ENCODE results near the gene MARS1. TPM values are rescaled to one million over a fixed set of nuclear protein-coding genes. Genes with fewer than 3 reads are reported as not detected.

MARS1 gene
- total RNA-seq, 1 donor from 2014 or later: 141 TPM

- Histone ChIP-seq H3K27me3 (peaks cover 42% of the 10 kb centered on the region), H3K4me1 (peaks cover 26% of the 10 kb centered on the region), H3K4me3 (peak overlapping the region; percentile 46), H3K36me3 (peaks cover 4% of the 10 kb centered on the region), H3K9me3 (no peaks in the 10 kb centered on the region), H3K27ac (no peak overlapping the region)
- ATAC-seq (peak; percentile 32), DNase-seq (peak; percentile 71)
- intact Hi-C loops (cut with DNase I): no loop called here
- TF ChIP-seq CTCF (IDR thresholded peaks at IDR 0.05): no peak
Measured at GRCh38 chr12:57475271-57476161, 12.4 kb upstream of the MARS1 start.

GRCh38 chr12:57476162-57476992 is 11.5 kb upstream of the MARS1 start:
- intact Hi-C loops (cut with DNase I): no loop called here
- ATAC-seq: peak; percentile 65

GRCh38 chr12:57476993-57477709 is 10.7 kb upstream of the MARS1 start:
- no peaks in the 10 kb centered on the region for H3K9me3 ChIP-seq
- H3K36me3 ChIP-seq: peaks cover 4% of the 10 kb centered on the region
- peaks cover 33% of the 10 kb centered on the region for H3K27me3 ChIP-seq
- H3K4me3 ChIP-seq: peak overlapping the region; percentile 46
- no peak for ATAC-seq
- intact Hi-C loops (cut with DNase I): no loop called here
- peak overlapping the region; percentile 77 for H3K27ac ChIP-seq
- DNase-seq: no peak
- TF ChIP-seq CTCF (IDR thresholded peaks at IDR 0.05): no peak
- H3K4me1 ChIP-seq: peaks cover 26% of the 10 kb centered on the region

More at GRCh38 chr12:57476162-57476992, 11.5 kb upstream of the MARS1 start:
- Histone ChIP-seq H3K4me3 (peak overlapping the region; percentile 46), H3K9me3 (no peaks in the 10 kb centered on the region), H3K36me3 (peaks cover 4% of the 10 kb centered on the region), H3K27me3 (peaks cover 41% of the 10 kb centered on the region), H3K27ac (peak overlapping the region; percentile 60), H3K4me1 (peaks cover 26% of the 10 kb centered on the region)
- TF ChIP-seq CTCF (IDR thresholded peaks at IDR 0.05): peak; percentile 36
- peak; percentile 78 for DNase-seq

- Histone ChIP-seq H3K4me1 (peaks cover 26% of the 10 kb centered on the region), H3K27me3 (peaks cover 31% of the 10 kb centered on the region), H3K4me3 (peak overlapping the region; percentile 46), H3K27ac (peak overlapping the region; percentile 77), H3K9me3 (no peaks in the 10 kb centered on the region), H3K36me3 (peaks cover 4% of the 10 kb centered on the region)
- ATAC-seq: peak; percentile 53
- intact Hi-C loops (cut with DNase I): no loop called here
- DNase-seq: no peak
- TF ChIP-seq CTCF (IDR thresholded peaks at IDR 0.05): no peak
Measured at GRCh38 chr12:57477710-57478681, 9.9 kb upstream of the MARS1 start.
